H9 (cell line): ENCODE data around the gene AFAP1. TPM values are rescaled to one million over a fixed set of nuclear protein-coding genes. Genes with fewer than 3 reads are reported as not detected.
A peak's percentile ranks its signal among the peaks of the same experiment; 100 is the strongest.

Experiments used
- DNase-seq: peaks from one replicate; pipeline ENCODE4 v3.0.0-alpha.2; 2017
- H2AFZ ChIP-seq: one replicate; pipeline ENCODE4 v1.6.1; 2013; ENCODE audit warnings: mild to moderate bottlenecking, low read length, control low read depth, moderate library complexity
- H2AK5ac ChIP-seq: 2 replicates; pipeline ENCODE4 v1.6.1; 2013; ENCODE audit warnings: low read length, control low read depth, mixed read lengths; ENCODE audit not compliant: insufficient read length
- H2BK120ac ChIP-seq: one replicate; pipeline ENCODE4 v1.6.1; 2013; ENCODE audit warnings: low read depth, mild to moderate bottlenecking, low read length, control low read depth, inconsistent platforms; ENCODE audit not compliant: poor library complexity, severe bottlenecking
- H2BK12ac ChIP-seq: 2 replicates; pipeline ENCODE4 v1.6.1; 2013; ENCODE audit warnings: low read length, control low read depth, mixed read lengths, low read depth; ENCODE audit not compliant: insufficient read length
- H2BK15ac ChIP-seq: 2 replicates; pipeline ENCODE4 v1.6.1; 2013; ENCODE audit warnings: low read depth, low read length, control low read depth
- H2BK20ac ChIP-seq: one replicate; pipeline ENCODE4 v1.6.1; 2013; ENCODE audit warnings: low read depth, mild to moderate bottlenecking, low read length, control low read depth, inconsistent platforms; ENCODE audit not compliant: poor library complexity, severe bottlenecking
- H2BK5ac ChIP-seq: 2 replicates; pipeline ENCODE4 v1.6.1; 2013; ENCODE audit warnings: low read length, control low read depth, mixed read lengths; ENCODE audit not compliant: insufficient read length
- H3K14ac ChIP-seq: 2 replicates; pipeline ENCODE4 v1.6.1; 2013; ENCODE audit warnings: low read length, control low read depth; ENCODE audit not compliant: insufficient read depth
- H3K18ac ChIP-seq: 2 replicates; pipeline ENCODE4 v1.6.1; 2013; ENCODE audit warnings: low read depth, mild to moderate bottlenecking, mixed read lengths, low read length, control low read depth; ENCODE audit not compliant: insufficient read length
- H3K23ac ChIP-seq: 2 replicates; pipeline ENCODE4 v1.6.1; 2013; ENCODE audit warnings: low read length, control low read depth, mixed read lengths, low read depth; ENCODE audit not compliant: insufficient read length
- H3K23me2 ChIP-seq: 2 replicates; pipeline ENCODE4 v1.6.1; 2013; ENCODE audit warnings: low read depth, mild to moderate bottlenecking, mixed read lengths, low read length, control low read depth; ENCODE audit not compliant: insufficient read length, poor library complexity, severe bottlenecking
- H3K27ac ChIP-seq: 2 replicates; pipeline ENCODE4 v1.5.1; 2013; ENCODE audit warnings: low read length, control low read depth, mixed read lengths, low read depth; ENCODE audit not compliant: insufficient read length
- H3K27me3 ChIP-seq: 2 replicates; pipeline ENCODE4 v1.6.1; 2013; ENCODE audit warnings: low read length, control low read depth, inconsistent platforms; ENCODE audit not compliant: insufficient read depth
- H3K4ac ChIP-seq: 2 replicates; pipeline ENCODE4 v1.6.1; 2013; ENCODE audit warnings: low read depth, mild to moderate bottlenecking, control low read depth, inconsistent platforms, low read length, moderate library complexity
- H3K4me1 ChIP-seq: 2 replicates; pipeline ENCODE4 v1.6.1; 2013; ENCODE audit warnings: low read length, control low read depth, inconsistent platforms; ENCODE audit not compliant: insufficient read depth
- H3K4me2 ChIP-seq: 2 replicates; pipeline ENCODE4 v1.6.1; 2013; ENCODE audit warnings: low read length, control low read depth, mixed read lengths; ENCODE audit not compliant: insufficient read length, insufficient read depth
- H3K56ac ChIP-seq: 2 replicates; pipeline ENCODE4 v1.6.1; 2013; ENCODE audit warnings: low read depth, mild to moderate bottlenecking, mixed read lengths, low read length, control low read depth; ENCODE audit not compliant: insufficient read length
- H3K79me1 ChIP-seq: 2 replicates; pipeline ENCODE4 v1.6.1; 2013; ENCODE audit warnings: low read depth, mild to moderate bottlenecking, moderate library complexity, low read length, control low read depth, inconsistent platforms; ENCODE audit not compliant: insufficient read depth, poor library complexity, severe bottlenecking
- H3K79me2 ChIP-seq: 2 replicates; pipeline ENCODE4 v1.6.1; 2013; ENCODE audit warnings: low read length, control low read depth, inconsistent platforms; ENCODE audit not compliant: insufficient read depth
- H3K9ac ChIP-seq: 2 replicates; pipeline ENCODE4 v1.6.1; 2013; ENCODE audit warnings: low read length, control low read depth, mixed read lengths; ENCODE audit not compliant: insufficient read length; ENCODE audit errors: extremely low read depth
- H3K9me3 ChIP-seq: one replicate; pipeline ENCODE4 v1.6.1; 2013; ENCODE audit warnings: low read depth, low read length, inconsistent platforms; ENCODE audit not compliant: control insufficient read depth
- H3T11ph ChIP-seq: one replicate; pipeline ENCODE4 v1.6.1; 2013; ENCODE audit warnings: mild to moderate bottlenecking, low read length, control low read depth, inconsistent platforms
- H4K20me1 ChIP-seq: one replicate; pipeline ENCODE4 v1.6.1; 2013; ENCODE audit not compliant: control insufficient read depth, insufficient read length, insufficient read depth
- H4K5ac ChIP-seq: 2 replicates; pipeline ENCODE4 v1.6.1; 2013; ENCODE audit warnings: low read depth, mild to moderate bottlenecking, mixed read lengths, low read length, control low read depth; ENCODE audit not compliant: insufficient read length
- H4K8ac ChIP-seq: replicated peaks from 2 replicates; pipeline ENCODE4 v1.6.1; 2013; ENCODE audit warnings: low read length, control low read depth, mixed read lengths, low read depth; ENCODE audit not compliant: insufficient read length
- H4K91ac ChIP-seq: 2 replicates; pipeline ENCODE4 v1.6.1; 2013; ENCODE audit warnings: low read depth, mild to moderate bottlenecking, moderate library complexity, mixed read lengths, low read length, control low read depth; ENCODE audit not compliant: insufficient read length
- H3K27ac Mint-ChIP-seq, 3 experiments: 2 replicates in 2 of 3; 3 replicates in 1 of 3; pipeline ENCODE4 v1.8.0; 2020 to 2021; ENCODE audit warnings: mixed read lengths in 3 of 3, mild to moderate bottlenecking in 1 of 3, moderate library complexity in 1 of 3
- H3K27me3 Mint-ChIP-seq: 2 replicates; pipeline ENCODE4 v1.8.0; 2021; ENCODE audit warnings: low read depth, mild to moderate bottlenecking, moderate library complexity, mixed read lengths
- H3K36me3 Mint-ChIP-seq, 3 experiments: 2 replicates in 2 of 3; 3 replicates in 1 of 3; pipeline ENCODE4 v1.8.0; 2020 to 2021; ENCODE audit warnings: low read depth in 3 of 3, mixed read lengths in 3 of 3; ENCODE audit not compliant: insufficient read depth in 1 of 3
- H3K4me1 Mint-ChIP-seq, 2 experiments: 2 replicates each; pipeline ENCODE4 v1.8.0; 2020; ENCODE audit warnings: mixed read lengths in 2 of 2
- H3K4me3 Mint-ChIP-seq, 2 experiments: 2 replicates in 1 of 2; 3 replicates in 1 of 2; pipeline ENCODE4 v1.8.0; 2020 to 2021; ENCODE audit warnings: mild to moderate bottlenecking in 2 of 2, mixed read lengths in 2 of 2, moderate library complexity in 1 of 2
- H3K9me3 Mint-ChIP-seq, 2 experiments: 2 replicates in 1 of 2; 3 replicates in 1 of 2; pipeline ENCODE4 v1.8.0; 2020; ENCODE audit warnings: mild to moderate bottlenecking in 2 of 2, mixed read lengths in 2 of 2, moderate library complexity in 1 of 2
- WGBS: extraction: QIAGEN DNeasy Blood & Tissue Kit; methylation state at CpG from one replicate; pipeline ENCODE4 v1.1.7; 2013; ENCODE audit warnings: missing lambda C conversion rate, low lambda C conversion rate, mixed read lengths; ENCODE audit not compliant: insufficient read length; ENCODE audit errors: extremely low coverage; 5-methylcytosine and 5-hydroxymethylcytosine counted together
- total RNA-seq: library from RNA; stranded (reverse); gene quantifications from 2 replicates; pipeline ENCODE4 v1.2.1, GENCODE V29; 2021
- TF ChIP-seq, protein P1 (sequence below): fragments of 200-600 bp; sonication (generic); conservative IDR thresholded peaks from 3 replicates; pipeline ENCODE4 v1.8.0; 2021; ENCODE audit warnings: antibody characterized with exemption, mild to moderate bottlenecking

Gene AFAP1
- total RNA-seq, 1 experiment from 2014 or later = 6.5 TPM

DNA sequence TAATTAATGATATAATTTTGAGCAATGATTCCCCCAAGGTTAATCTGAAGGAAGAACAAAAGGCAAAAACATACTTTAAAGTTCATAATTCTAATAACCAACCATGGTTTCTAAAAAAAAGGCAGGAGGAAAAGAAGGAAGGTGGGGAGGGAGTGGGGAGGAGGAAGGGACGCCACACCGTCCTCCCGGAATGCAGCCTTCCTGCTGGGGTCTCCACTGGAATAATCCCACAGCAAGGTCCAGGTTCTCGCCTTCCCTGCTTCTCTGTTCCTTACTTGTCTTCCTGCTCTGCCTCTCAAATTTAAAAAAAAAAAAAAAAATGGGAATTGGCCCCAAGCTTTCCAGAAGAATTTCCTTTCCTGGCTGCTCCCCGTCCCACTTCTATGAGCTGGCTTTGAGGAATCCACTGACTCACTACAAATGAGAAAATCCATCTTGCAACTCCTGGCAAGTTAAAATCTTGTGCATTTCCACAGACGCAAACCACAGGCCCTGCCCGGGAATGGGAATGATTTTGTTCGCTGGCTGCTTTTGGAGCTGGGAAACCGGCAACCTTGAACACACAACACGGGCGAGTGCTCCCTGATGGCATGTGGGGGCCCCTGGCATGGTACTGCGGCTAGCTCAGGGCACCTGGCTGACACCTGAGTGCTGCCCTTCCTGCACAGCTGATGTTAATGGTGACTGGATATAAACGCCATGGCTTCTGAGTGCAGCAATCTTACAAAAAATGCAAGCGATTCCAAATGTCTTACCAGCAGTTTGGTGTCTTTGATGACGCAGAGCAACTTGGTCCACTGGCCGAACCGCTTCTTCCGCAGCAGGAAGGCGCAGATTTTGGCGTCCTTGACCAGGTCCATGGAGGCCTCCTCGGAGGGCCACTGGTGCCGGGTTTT lies 97.0 kb downstream of the AFAP1 start:
- Histone ChIP-seq H3K23me2 (no peaks in the 10 kb centered on the region), H3K4me2 (no peak overlapping the region), H3K9ac (no peak overlapping the region), H4K8ac (no peak overlapping the region), H3K4ac (no peak overlapping the region), H3K27ac (no peak overlapping the region), H3T11ph (no peak overlapping the region), H2BK12ac (no peak overlapping the region), H3K23ac (no peak overlapping the region), H3K27me3 (no peaks in the 10 kb centered on the region), H2AFZ (no peak overlapping the region), H2AK5ac (no peak overlapping the region), H2BK120ac (no peak overlapping the region), H3K18ac (no peak overlapping the region), H2BK20ac (no peak overlapping the region), H2BK15ac (no peak overlapping the region), H3K4me1 (no peaks in the 10 kb centered on the region; the same call in 1 of the 2 replicates), H2BK5ac (no peak overlapping the region), H3K56ac (no peak overlapping the region), H3K79me1 (no peaks in the 10 kb centered on the region), H4K91ac (no peak overlapping the region), H3K79me2 (no peaks in the 10 kb centered on the region), H3K9me3 (no peaks in the 10 kb centered on the region), H4K5ac (no peak overlapping the region), H3K14ac (no peak overlapping the region), H4K20me1 (no peaks in the 10 kb centered on the region)
- WGBS = no CpG with 5 or more reads among the region's 22 CpGs
- Mint-ChIP-seq H3K9me3 (no peaks in the 10 kb centered on the region), H3K27ac (peak overlapping the region in 2 of 3 experiments; percentile 39 to 56; a peak in 1 of 7 replicates), H3K4me3 (no peak overlapping the region), H3K4me1 (peaks cover 29 to 36% of the 10 kb centered on the region in 2 experiments), H3K27me3 (no peaks in the 10 kb centered on the region), H3K36me3 (peaks cover 0 to 6% (median 5%) of the 10 kb centered on the region in 3 experiments; a peak in 6 of 7 replicates)
- DNase-seq = no peak
- TF ChIP-seq, protein P1, sequence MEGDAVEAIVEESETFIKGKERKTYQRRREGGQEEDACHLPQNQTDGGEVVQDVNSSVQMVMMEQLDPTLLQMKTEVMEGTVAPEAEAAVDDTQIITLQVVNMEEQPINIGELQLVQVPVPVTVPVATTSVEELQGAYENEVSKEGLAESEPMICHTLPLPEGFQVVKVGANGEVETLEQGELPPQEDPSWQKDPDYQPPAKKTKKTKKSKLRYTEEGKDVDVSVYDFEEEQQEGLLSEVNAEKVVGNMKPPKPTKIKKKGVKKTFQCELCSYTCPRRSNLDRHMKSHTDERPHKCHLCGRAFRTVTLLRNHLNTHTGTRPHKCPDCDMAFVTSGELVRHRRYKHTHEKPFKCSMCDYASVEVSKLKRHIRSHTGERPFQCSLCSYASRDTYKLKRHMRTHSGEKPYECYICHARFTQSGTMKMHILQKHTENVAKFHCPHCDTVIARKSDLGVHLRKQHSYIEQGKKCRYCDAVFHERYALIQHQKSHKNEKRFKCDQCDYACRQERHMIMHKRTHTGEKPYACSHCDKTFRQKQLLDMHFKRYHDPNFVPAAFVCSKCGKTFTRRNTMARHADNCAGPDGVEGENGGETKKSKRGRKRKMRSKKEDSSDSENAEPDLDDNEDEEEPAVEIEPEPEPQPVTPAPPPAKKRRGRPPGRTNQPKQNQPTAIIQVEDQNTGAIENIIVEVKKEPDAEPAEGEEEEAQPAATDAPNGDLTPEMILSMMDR = no peak
